ENCODE data around the gene SELENOF.

Gene SELENOF

DNA sequence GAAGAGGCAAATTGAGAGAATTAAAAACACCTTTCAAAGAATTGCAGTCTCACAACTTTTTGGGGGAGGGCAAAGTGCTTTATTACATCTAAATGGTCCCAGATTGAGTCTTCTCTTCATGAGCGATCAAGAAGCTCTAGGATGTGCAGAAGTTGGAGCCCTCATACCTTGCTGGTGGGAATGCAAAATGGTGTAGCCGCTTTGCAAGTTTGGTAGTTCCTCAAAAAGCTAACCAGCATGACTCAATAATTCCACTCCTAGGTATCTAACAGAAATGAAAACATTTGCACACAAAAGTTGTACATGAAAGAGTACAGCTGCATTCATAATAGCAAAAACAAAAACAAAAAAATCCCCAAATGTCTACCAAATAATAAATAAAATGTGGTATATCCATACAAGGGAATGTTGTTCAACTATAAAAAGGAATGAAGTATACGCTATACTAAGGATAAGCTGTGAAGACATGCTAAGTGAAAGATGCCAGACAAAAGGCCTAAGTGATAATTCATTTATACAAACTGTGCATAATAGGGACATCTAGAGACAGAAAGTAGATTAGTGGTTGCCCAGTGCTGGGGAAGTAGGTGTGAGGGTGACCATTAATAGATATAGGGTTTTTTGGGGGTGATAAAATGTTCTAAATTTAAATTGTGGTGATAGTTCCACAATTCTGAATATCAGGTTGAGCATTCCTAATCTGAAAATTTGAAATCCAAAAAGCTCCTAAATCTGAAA, 55.2 kb downstream of the SELENOF start:
- no peak for DNase-seq (ENCODE audit: low spot score)
- TF ChIP-seq, protein P1, sequence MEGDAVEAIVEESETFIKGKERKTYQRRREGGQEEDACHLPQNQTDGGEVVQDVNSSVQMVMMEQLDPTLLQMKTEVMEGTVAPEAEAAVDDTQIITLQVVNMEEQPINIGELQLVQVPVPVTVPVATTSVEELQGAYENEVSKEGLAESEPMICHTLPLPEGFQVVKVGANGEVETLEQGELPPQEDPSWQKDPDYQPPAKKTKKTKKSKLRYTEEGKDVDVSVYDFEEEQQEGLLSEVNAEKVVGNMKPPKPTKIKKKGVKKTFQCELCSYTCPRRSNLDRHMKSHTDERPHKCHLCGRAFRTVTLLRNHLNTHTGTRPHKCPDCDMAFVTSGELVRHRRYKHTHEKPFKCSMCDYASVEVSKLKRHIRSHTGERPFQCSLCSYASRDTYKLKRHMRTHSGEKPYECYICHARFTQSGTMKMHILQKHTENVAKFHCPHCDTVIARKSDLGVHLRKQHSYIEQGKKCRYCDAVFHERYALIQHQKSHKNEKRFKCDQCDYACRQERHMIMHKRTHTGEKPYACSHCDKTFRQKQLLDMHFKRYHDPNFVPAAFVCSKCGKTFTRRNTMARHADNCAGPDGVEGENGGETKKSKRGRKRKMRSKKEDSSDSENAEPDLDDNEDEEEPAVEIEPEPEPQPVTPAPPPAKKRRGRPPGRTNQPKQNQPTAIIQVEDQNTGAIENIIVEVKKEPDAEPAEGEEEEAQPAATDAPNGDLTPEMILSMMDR (IDR thresholded peaks at IDR 0.05; ENCODE audit: extremely low read depth, missing control alignments): no peak

DNA sequence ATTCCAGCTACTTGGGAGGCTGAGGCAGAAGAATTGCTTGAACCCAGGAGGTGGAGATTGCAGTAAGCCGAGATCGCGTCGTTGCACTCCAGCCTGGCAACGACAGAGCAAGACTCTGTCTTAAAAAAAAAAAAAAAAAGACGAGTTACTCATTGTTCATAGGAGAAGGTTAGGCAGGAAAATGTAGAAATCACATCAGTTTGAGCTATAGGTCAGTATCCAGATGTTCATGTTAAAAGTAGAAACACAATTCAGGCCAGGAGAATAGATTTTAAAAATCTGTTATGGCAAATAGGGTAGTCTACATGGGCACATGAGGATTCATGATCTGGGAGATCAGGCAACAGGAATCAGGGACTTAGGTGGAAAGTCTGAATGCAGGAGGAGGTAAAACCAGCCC, 57.7 kb downstream of the SELENOF start:
- TF ChIP-seq, protein P1 (IDR thresholded peaks at IDR 0.05; ENCODE audit: extremely low read depth, missing control alignments): no peak

DNA sequence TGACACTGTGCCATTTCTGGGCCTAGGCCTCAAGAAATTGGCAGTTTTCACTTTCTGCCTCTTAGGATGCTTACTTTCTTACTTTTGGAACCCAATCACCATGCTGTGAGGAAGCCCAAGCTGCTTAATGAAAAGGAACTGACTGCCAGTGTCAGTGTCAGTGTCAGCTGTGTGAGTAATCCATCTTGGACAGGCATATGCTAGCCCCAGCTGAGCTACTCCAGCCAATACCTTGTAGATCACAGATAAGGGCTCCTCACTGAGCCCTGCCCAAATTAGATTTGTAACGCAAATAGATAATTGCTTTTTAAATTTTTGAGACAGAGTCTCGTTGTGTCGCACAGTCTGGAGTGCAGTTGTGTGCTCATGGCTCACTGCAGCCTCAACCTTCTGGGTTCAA, 59.6 kb downstream of the SELENOF start:
- TF ChIP-seq, protein P1 (IDR thresholded peaks at IDR 0.05; ENCODE audit: extremely low read depth, missing control alignments): no peak
- DNase-seq (ENCODE audit: low spot score): no peak

More for the DNA sequence above, 57.7 kb downstream of the SELENOF start:
- no peak for DNase-seq (ENCODE audit: low spot score)

DNA sequence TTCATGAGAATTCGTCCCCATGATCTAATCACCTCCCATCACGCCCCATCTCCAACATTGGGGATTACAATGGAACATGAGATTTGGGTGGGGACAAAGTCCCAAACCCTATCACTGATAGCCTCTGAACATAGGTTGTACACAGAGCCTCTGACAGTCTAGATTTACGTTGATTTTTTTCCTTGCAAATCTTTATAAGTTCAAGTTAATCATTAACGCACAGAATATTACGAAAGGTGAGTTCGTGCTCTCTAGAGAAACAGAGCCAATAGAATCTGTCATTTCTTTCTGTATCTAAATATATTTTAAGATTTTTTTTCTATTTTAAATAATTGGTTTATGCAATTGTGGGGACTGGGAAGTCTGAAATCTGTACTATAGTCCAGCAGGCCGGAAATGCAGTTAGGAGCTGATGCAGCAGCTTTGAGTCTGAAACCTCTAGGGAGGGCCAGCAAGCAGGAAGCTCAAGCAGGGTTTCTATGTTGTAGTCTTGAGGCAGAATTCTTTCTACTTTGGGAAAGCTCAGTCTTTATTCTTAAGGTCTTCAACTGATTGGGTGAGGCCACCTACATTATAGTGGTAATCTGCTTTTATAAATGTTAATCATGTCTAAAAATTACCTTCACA, 61.0 kb downstream of the SELENOF start:
- TF ChIP-seq, protein P1 (IDR thresholded peaks at IDR 0.05; ENCODE audit: extremely low read depth, missing control alignments): no peak
- no peak for DNase-seq (ENCODE audit: low spot score)

DNA sequence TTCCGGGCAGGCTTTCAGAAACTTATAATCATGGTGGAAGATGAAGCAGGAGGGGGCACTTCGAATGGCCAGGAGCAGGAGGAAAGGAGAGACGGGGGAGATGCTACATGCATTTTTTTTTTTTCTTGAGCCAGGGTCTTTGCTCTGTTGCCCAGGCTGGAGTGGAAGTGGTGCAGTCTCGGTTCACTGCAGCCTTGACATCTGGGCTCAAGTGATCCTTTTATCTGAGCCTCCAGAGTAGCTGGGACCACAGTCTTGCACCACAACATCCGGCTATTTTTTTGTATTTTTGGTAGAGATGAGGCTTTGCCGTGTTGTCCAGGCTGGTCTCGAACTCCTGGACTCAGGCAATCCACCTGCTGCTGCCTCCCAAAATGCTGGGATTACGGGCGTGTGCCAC, 61.6 kb downstream of the SELENOF start:
- TF ChIP-seq, protein P1 (IDR thresholded peaks at IDR 0.05; ENCODE audit: extremely low read depth, missing control alignments): no peak
- no peak for DNase-seq (ENCODE audit: low spot score)

DNA sequence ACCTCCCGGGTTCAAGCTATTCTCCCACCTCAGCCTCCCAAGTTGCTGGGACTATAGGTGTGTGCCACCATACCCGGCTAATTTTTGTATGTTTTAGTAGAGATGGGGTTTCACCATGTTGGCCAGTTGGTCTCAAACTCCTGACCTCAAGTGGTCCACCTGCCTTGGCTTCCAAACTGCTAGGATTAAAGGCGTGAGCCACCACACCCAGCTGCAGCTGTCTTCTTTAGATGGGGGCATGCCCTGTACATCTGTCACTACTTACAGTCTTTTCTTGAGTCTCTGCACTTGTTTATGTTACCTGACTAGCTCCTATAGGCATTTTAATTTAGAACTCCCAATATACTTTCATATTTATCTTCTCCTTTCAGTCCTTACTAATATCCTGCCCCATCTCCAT, 64.2 kb downstream of the SELENOF start:
- TF ChIP-seq, protein P1 (IDR thresholded peaks at IDR 0.05; ENCODE audit: extremely low read depth, missing control alignments): no peak

DNA sequence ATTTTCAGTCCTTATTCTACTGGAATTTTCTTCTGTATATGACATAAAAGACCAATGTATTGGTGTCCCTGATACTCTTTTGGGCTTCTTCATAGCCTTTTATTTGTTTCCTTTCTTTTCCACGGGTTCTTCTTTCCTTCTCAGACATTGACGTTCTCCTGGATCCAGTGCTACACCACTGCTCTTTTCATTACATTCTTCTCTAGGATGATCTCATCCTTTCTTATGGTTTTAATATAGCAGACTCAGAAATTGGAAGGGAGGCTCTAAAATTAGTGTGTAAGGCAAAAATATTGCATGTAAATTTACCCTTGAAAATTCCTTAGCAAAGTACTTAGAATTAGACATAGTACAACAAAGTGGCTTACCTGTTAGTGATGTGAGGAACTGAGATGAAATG, 65.3 kb downstream of the SELENOF start:
- DNase-seq (ENCODE audit: low spot score): no peak
- TF ChIP-seq, protein P1 (IDR thresholded peaks at IDR 0.05; ENCODE audit: extremely low read depth, missing control alignments): no peak

More for the DNA sequence above, 64.2 kb downstream of the SELENOF start:
- DNase-seq (ENCODE audit: low spot score): no peak
